Hepatocyte (in vitro differentiated cells): ENCODE data around the gene EMSY.

ENCODE experiments used
- CTCF ChIP-seq: fragments of 200-600 bp; sonication (generic); IDR thresholded peaks from 2 replicates; pipeline ENCODE4 v1.5.1; 2016; ENCODE audit warnings: antibody characterized with exemption, mild to moderate bottlenecking; ENCODE audit not compliant: poor library complexity
- EZH2phosphoT487 ChIP-seq: fragments of 200-600 bp; sonication (generic); IDR thresholded peaks from one replicate; pipeline ENCODE4 v1.6.1; 2018; ENCODE audit warnings: antibody characterized with exemption, mild to moderate bottlenecking, low read depth, moderate library complexity; ENCODE audit not compliant: unreplicated experiment, severe bottlenecking

GRCh38 chr11:76459846-76460245 is 15.0 kb downstream of the EMSY start:
- TF ChIP-seq CTCF (no peak), EZH2phosphoT487 (no peak)
